HepG2 (cell line): ENCODE data around the gene HSPA1B. TPM values are rescaled to one million over a fixed set of nuclear protein-coding genes. Genes with fewer than 3 reads are reported as not detected.

ENCODE experiments used
- HES4 ChIP-seq: sonication (generic); formaldehyde crosslinking; IDR thresholded peaks from 2 replicates; pipeline ENCODE4 v1.9.0; 2021; ENCODE audit warnings: mild to moderate bottlenecking, missing genetic modification reagents, borderline replicate concordance
- MLLT10 ChIP-seq: sonication (generic); formaldehyde crosslinking; IDR thresholded peaks from 2 replicates; pipeline ENCODE4 v1.4.0; 2020; ENCODE audit warnings: missing genetic modification reagents
- PHF20 ChIP-seq: sonication (generic); formaldehyde crosslinking; IDR thresholded peaks from 2 replicates; pipeline ENCODE4 v1.5.0; 2020; ENCODE audit warnings: mild to moderate bottlenecking, missing genetic modification reagents
- SNRNP70 ChIP-seq: fragments of 200-400 bp; formaldehyde crosslinking; IDR thresholded peaks from 2 replicates; pipeline ENCODE4 v1.6.1; 2017; ENCODE audit warnings: mild to moderate bottlenecking, low read depth, low read length, moderate library complexity
- SOX5 ChIP-seq: IDR thresholded peaks from 2 replicates; pipeline ENCODE4 v1.6.1; 2016; ENCODE audit warnings: borderline replicate concordance
- TSC22D2 ChIP-seq: sonication (generic); formaldehyde crosslinking; IDR thresholded peaks from 2 replicates; pipeline ENCODE4 v1.5.1; 2020; ENCODE audit warnings: missing genetic modification reagents, mild to moderate bottlenecking, borderline replicate concordance
- ZNF350 ChIP-seq: sonication (generic); formaldehyde crosslinking; IDR thresholded peaks from 2 replicates; pipeline ENCODE4 v1.4.0; 2020; ENCODE audit warnings: mild to moderate bottlenecking, low read depth, missing genetic modification reagents, borderline replicate concordance
- ZNF547 ChIP-seq: sonication (generic); formaldehyde crosslinking; IDR thresholded peaks from 2 replicates; pipeline ENCODE4 v1.5.1; 2020; ENCODE audit warnings: mild to moderate bottlenecking, missing genetic modification reagents
- ZNF619 ChIP-seq: sonication (generic); formaldehyde crosslinking; IDR thresholded peaks from 2 replicates; pipeline ENCODE4 v1.4.0; 2020; ENCODE audit warnings: mild to moderate bottlenecking, missing genetic modification reagents
- ZNF670 ChIP-seq: sonication (generic); formaldehyde crosslinking; IDR thresholded peaks from 2 replicates; pipeline ENCODE4 v1.8.0; 2022; ENCODE audit warnings: mild to moderate bottlenecking, missing genetic modification reagents, borderline replicate concordance
- ZNF747 ChIP-seq: sonication (generic); formaldehyde crosslinking; IDR thresholded peaks from 2 replicates; pipeline ENCODE4 v1.8.1; 2023; ENCODE audit warnings: missing genetic modification reagents, mild to moderate bottlenecking, borderline replicate concordance
- polyA plus RNA-seq, 8 experiments: library from polyadenylated mRNA; depleted of rRNA in 3 of 8; stranded (reverse) in 7 of 8; unstranded in 1 of 8; fragments of >200 nt; fragmentation: Illumina TruSeq in 4 of 8; extraction: Trizol in 4 of 8; gene quantifications; 2 replicates each; pipeline versions ENCODE4 v1.2.1 to v1.2.3, GENCODE V29; 2011 to 2016; ENCODE audit warnings: low read depth in 4 of 8, missing spikeins in 1 of 8, mixed read lengths in 1 of 8; ENCODE audit not compliant: insufficient read depth in 1 of 8
- total RNA-seq, 5 experiments: library from RNA; depleted of rRNA; stranded (reverse); fragments of >200 nt; fragmentation: Illumina TruSeq; extraction: Trizol; gene quantifications; 2 replicates each; pipeline ENCODE4 v1.2.3, GENCODE V29; 2016; ENCODE audit warnings: low read depth in 1 of 5
- TF ChIP-seq, protein P1 (sequence below): sonication (generic); formaldehyde crosslinking; conservative IDR thresholded peaks from 2 replicates; pipeline ENCODE4 v1.5.0; 2020; ENCODE audit warnings: missing genetic modification reagents
- TF ChIP-seq, protein P2 (sequence below), 2 experiments: sonication (generic) in 1 of 2; formaldehyde crosslinking in 1 of 2; IDR thresholded peaks; 2 replicates each; pipeline versions ENCODE4 v1.4.0 to v1.6.1; 2016 to 2020; ENCODE audit warnings: borderline replicate concordance in 1 of 2, low read depth in 1 of 2, mild to moderate bottlenecking in 1 of 2, missing genetic modification reagents in 1 of 2
- TF ChIP-seq, protein P3 (sequence below): sonication (generic); formaldehyde crosslinking; IDR thresholded peaks from 2 replicates; pipeline ENCODE4 v1.5.1; 2020; ENCODE audit warnings: mild to moderate bottlenecking, missing genetic modification reagents, borderline replicate concordance
- TF ChIP-seq, protein P4 (sequence below): sonication (generic); formaldehyde crosslinking; IDR thresholded peaks from 2 replicates; pipeline ENCODE4 v1.4.0; 2020; ENCODE audit warnings: mild to moderate bottlenecking, missing genetic modification reagents
- TF ChIP-seq, protein P5 (sequence below): sonication (generic); formaldehyde crosslinking; IDR thresholded peaks from 2 replicates; pipeline ENCODE4 v1.4.0; 2020; ENCODE audit warnings: missing genetic modification reagents, borderline replicate concordance

HSPA1B gene
- total and polyA plus RNA-seq, 2 of the 13 experiments (the other 11 are each of a cell fraction or from before 2014, with no cell fraction given) = 26.0 to 186 TPM

DNA sequence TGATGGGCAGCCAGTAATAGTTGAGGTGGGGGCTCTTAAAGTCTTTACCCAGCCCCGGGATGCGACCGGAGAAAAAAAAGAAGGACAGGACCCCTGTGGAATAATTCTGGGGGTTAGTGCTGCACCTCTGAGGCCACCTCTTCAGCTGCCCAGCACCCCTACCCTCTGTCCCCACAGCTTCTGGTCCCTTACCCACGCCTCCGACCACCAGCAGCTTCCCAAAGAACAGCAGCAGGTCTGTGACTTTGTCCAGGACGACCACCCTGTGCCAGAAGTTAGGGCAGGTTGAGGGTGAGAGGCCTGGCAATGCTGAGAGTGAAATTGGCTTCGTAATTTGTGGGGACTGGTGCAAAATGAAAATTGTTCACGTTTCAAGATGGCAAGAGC lies 37.3 kb downstream of the HSPA1B start (continued):
- TF ChIP-seq, protein P1, sequence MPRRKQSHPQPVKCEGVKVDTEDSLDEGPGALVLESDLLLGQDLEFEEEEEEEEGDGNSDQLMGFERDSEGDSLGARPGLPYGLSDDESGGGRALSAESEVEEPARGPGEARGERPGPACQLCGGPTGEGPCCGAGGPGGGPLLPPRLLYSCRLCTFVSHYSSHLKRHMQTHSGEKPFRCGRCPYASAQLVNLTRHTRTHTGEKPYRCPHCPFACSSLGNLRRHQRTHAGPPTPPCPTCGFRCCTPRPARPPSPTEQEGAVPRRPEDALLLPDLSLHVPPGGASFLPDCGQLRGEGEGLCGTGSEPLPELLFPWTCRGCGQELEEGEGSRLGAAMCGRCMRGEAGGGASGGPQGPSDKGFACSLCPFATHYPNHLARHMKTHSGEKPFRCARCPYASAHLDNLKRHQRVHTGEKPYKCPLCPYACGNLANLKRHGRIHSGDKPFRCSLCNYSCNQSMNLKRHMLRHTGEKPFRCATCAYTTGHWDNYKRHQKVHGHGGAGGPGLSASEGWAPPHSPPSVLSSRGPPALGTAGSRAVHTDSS (CRISPR knock-in tag) = no peak
- TF ChIP-seq SOX5 (CRISPR knock-in tag) = no peak
- no peak for TF ChIP-seq ZNF547 (CRISPR knock-in tag)
- TF ChIP-seq MLLT10 (CRISPR knock-in tag) = no peak
- no peak for TF ChIP-seq ZNF350
- TF ChIP-seq ZNF670 = no peak
- TF ChIP-seq, protein P2, sequence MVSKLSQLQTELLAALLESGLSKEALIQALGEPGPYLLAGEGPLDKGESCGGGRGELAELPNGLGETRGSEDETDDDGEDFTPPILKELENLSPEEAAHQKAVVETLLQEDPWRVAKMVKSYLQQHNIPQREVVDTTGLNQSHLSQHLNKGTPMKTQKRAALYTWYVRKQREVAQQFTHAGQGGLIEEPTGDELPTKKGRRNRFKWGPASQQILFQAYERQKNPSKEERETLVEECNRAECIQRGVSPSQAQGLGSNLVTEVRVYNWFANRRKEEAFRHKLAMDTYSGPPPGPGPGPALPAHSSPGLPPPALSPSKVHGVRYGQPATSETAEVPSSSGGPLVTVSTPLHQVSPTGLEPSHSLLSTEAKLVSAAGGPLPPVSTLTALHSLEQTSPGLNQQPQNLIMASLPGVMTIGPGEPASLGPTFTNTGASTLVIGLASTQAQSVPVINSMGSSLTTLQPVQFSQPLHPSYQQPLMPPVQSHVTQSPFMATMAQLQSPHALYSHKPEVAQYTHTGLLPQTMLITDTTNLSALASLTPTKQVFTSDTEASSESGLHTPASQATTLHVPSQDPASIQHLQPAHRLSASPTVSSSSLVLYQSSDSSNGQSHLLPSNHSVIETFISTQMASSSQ (IDR thresholded peaks at IDR 0.05; ENCODE audit: low read depth) = no peak
- TF ChIP-seq, protein P2 (CRISPR knock-in tag; IDR thresholded peaks at IDR 0.05; ENCODE audit: borderline replicate concordance) = no peak
- TF ChIP-seq, protein P3, sequence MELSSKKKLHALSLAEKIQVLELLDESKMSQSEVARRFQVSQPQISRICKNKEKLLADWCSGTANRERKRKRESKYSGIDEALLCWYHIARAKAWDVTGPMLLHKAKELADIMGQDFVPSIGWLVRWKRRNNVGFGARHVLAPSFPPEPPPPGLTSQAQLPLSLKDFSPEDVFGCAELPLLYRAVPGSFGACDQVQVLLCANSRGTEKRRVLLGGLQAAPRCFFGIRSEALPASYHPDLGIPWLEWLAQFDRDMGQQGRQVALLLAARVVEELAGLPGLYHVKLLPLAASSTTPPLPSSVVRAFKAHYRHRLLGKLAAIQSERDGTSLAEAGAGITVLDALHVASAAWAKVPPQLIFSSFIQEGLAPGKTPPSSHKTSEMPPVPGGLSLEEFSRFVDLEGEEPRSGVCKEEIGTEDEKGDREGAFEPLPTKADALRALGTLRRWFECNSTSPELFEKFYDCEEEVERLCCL (CRISPR knock-in tag) = no peak
- no peak for TF ChIP-seq ZNF619
- TF ChIP-seq, protein P4, sequence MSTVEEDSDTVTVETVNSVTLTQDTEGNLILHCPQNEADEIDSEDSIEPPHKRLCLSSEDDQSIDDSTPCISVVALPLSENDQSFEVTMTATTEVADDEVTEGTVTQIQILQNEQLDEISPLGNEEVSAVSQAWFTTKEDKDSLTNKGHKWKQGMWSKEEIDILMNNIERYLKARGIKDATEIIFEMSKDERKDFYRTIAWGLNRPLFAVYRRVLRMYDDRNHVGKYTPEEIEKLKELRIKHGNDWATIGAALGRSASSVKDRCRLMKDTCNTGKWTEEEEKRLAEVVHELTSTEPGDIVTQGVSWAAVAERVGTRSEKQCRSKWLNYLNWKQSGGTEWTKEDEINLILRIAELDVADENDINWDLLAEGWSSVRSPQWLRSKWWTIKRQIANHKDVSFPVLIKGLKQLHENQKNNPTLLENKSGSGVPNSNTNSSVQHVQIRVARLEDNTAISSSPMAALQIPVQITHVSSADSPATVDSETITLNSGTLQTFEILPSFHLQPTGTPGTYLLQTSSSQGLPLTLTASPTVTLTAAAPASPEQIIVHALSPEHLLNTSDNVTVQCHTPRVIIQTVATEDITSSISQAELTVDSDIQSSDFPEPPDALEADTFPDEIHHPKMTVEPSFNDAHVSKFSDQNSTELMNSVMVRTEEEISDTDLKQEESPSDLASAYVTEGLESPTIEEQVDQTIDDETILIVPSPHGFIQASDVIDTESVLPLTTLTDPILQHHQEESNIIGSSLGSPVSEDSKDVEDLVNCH = 0 out of 2 replicates have a peak, but pooled peaks have one; percentile 8
- TF ChIP-seq PHF20 = no peak
- peak; percentile 42; the same call in 1 of the 2 replicates for TF ChIP-seq HES4 (CRISPR knock-in tag)
- TF ChIP-seq, protein P5, sequence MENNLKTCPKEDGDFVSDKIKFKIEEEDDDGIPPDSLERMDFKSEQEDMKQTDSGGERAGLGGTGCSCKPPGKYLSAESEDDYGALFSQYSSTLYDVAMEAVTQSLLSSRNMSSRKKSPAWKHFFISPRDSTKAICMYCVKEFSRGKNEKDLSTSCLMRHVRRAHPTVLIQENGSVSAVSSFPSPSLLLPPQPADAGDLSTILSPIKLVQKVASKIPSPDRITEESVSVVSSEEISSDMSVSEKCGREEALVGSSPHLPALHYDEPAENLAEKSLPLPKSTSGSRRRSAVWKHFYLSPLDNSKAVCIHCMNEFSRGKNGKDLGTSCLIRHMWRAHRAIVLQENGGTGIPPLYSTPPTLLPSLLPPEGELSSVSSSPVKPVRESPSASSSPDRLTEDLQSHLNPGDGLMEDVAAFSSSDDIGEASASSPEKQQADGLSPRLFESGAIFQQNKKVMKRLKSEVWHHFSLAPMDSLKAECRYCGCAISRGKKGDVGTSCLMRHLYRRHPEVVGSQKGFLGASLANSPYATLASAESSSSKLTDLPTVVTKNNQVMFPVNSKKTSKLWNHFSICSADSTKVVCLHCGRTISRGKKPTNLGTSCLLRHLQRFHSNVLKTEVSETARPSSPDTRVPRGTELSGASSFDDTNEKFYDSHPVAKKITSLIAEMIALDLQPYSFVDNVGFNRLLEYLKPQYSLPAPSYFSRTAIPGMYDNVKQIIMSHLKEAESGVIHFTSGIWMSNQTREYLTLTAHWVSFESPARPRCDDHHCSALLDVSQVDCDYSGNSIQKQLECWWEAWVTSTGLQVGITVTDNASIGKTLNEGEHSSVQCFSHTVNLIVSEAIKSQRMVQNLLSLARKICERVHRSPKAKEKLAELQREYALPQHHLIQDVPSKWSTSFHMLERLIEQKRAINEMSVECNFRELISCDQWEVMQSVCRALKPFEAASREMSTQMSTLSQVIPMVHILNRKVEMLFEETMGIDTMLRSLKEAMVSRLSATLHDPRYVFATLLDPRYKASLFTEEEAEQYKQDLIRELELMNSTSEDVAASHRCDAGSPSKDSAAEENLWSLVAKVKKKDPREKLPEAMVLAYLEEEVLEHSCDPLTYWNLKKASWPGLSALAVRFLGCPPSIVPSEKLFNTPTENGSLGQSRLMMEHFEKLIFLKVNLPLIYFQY (CRISPR knock-in tag) = no peak
- no peak for TF ChIP-seq TSC22D2 (CRISPR knock-in tag)
- no peak for TF ChIP-seq ZNF747 (CRISPR knock-in tag)
- TF ChIP-seq SNRNP70 = no peak
